Naive B cell (primary cell): ENCODE data around the gene SCNN1A. TPM values are rescaled to one million over a fixed set of nuclear protein-coding genes. Genes with fewer than 3 reads are reported as not detected.

Experiments
- ATAC-seq, 2 donors: fragments of 150-1000 bp; cut with Tn5 transposase; 2 replicates each; pipeline ENCODE4 v1.10.0; 2021; ENCODE audit warnings: low read depth in 2 of 2, mild to moderate bottlenecking in 2 of 2, moderate library complexity in 2 of 2
- DNase-seq: peaks from one replicate; pipeline ENCODE4 v3.0.0; 2022
- H3K27ac Mint-ChIP-seq, 6 donors: one replicate each; pipeline ENCODE4 v1.8.0; 2020 to 2022; ENCODE audit warnings: mild to moderate bottlenecking in 6 of 6, mixed read lengths in 6 of 6, moderate library complexity in 5 of 6, inconsistent platforms in 2 of 6
- H3K27me3 Mint-ChIP-seq, 3 donors: one replicate each; pipeline ENCODE4 v1.8.0; 2021 to 2022; ENCODE audit warnings: mixed read lengths in 3 of 3, mild to moderate bottlenecking in 1 of 3
- H3K36me3 Mint-ChIP-seq, 2 donors: one replicate each; pipeline ENCODE4 v1.8.0; 2020 to 2022; ENCODE audit warnings: mixed read lengths in 2 of 2, inconsistent platforms in 1 of 2, mild to moderate bottlenecking in 1 of 2
- H3K4me1 Mint-ChIP-seq, 3 donors: one replicate each; pipeline ENCODE4 v1.8.0; 2020 to 2022; ENCODE audit warnings: mixed read lengths in 3 of 3, inconsistent platforms in 1 of 3, mild to moderate bottlenecking in 1 of 3, moderate library complexity in 1 of 3
- H3K4me3 Mint-ChIP-seq, 8 donors: one replicate each; pipeline ENCODE4 v1.8.0; 2020 to 2022; ENCODE audit warnings: mild to moderate bottlenecking in 8 of 8, mixed read lengths in 8 of 8, moderate library complexity in 8 of 8, inconsistent platforms in 2 of 8
- H3K9me3 Mint-ChIP-seq, 7 donors: one replicate each; pipeline ENCODE4 v1.8.0; 2020 to 2022; ENCODE audit warnings: mixed read lengths in 7 of 7, mild to moderate bottlenecking in 5 of 7, inconsistent platforms in 2 of 7, moderate library complexity in 1 of 7
- polyA plus RNA-seq, 6 donors: library from polyadenylated mRNA; unstranded; fragments of 300-500 nt; fragmentation: Illumina TruSeq; gene quantifications; one replicate each; pipeline ENCODE4 v1.2.3, GENCODE V29; 2021; ENCODE audit warnings: low read depth in 6 of 6

SCNN1A gene
- polyA plus RNA-seq, 6 donors from 2014 or later = not detected

- H3K9me3 Mint-ChIP-seq = no peaks in the 10 kb centered on the region
- H3K36me3 Mint-ChIP-seq = no peaks in the 10 kb centered on the region
- H3K4me3 Mint-ChIP-seq = no peak overlapping the region
- peaks cover 0 to 15% (median 7%) of the 10 kb centered on the region in 3 donors for H3K4me1 Mint-ChIP-seq
- peaks cover 53 to 87% (median 71%) of the 10 kb centered on the region in 3 donors for H3K27me3 Mint-ChIP-seq
- H3K27ac Mint-ChIP-seq = no peak overlapping the region
- DNase-seq (no peak), ATAC-seq (no peak)
Observed at GRCh38 chr12:6380141-6381121, 5.1 kb upstream of the SCNN1A start.

DNA sequence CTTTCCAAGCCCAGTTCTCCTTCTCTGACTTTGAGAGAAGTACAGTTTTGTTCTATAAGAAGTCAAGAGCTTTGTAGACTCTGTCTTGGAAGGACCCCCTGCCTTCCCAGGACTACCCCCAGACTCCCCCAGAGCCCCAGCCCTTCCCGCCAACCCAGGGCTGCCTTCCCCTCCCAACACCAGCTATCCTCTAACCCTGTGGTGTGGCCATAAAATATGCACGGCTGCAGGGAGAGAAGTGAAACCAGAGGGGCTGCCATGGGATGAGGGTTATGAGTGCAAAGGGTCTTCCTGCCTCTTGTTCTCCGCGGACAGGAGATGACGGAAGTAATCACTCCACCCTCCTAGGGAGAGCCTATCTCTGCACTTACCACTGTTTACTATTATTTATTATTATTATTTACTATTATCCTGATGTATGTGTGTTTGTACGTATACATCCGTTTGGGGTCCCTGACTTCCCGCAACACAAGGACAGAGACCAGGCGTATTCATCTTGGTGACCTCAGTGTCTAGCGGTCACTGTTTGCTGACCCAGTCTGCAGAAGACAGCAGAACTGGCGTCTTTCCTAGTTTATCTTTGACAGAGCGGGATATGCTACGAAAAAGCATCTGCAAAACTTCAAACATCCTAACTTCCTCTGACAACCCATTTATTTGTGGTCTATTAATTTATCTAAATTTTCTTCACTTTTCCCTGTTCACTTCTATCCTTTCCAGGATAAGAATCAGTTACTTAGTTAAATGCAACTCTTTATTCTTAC is 3.5 kb upstream of the SCNN1A start:
- Mint-ChIP-seq H3K27ac (peak overlapping the region in 1 of 6 donors; percentile 38), H3K4me3 (no peak overlapping the region), H3K36me3 (no peaks in the 10 kb centered on the region), H3K27me3 (peaks cover 54 to 88% (median 73%) of the 10 kb centered on the region in 3 donors), H3K4me1 (peaks cover 0 to 15% (median 7%) of the 10 kb centered on the region in 3 donors), H3K9me3 (no peaks in the 10 kb centered on the region)
- ATAC-seq = no peak
- DNase-seq = no peak

DNA sequence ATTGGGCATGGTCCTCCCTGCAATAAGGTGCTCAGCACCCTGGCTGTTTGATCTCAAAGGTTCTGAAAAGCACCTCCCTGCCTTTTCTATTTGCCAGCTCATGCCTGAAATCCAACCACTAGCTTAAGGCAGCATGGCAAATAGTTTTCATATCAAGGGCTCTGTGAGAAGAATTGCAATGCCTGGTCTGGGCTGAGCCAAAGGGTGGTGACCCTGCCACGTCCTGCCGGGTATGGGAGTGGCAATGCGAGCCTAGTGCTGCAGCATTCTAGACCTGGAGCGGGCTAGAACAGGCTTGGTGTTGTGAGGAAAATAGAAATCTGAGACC is 2.3 kb upstream of the SCNN1A start:
- DNase-seq (no peak), ATAC-seq (no peak)
- Mint-ChIP-seq H3K36me3 (no peaks in the 10 kb centered on the region), H3K27me3 (peaks cover 57 to 90% (median 78%) of the 10 kb centered on the region in 3 donors), H3K4me1 (peaks cover 0 to 11% (median 7%) of the 10 kb centered on the region in 3 donors), H3K27ac (no peak overlapping the region), H3K9me3 (no peaks in the 10 kb centered on the region), H3K4me3 (peak overlapping the region in 1 of 8 donors; percentile 22)

GRCh38 chr12:6376870-6377666 is 1.7 kb upstream of the SCNN1A start:
- Mint-ChIP-seq H3K27me3 (peaks cover 54 to 90% (median 78%) of the 10 kb centered on the region in 3 donors), H3K4me3 (peak overlapping the region in 1 of 8 donors; percentile 10), H3K27ac (no peak overlapping the region), H3K9me3 (no peaks in the 10 kb centered on the region), H3K36me3 (no peaks in the 10 kb centered on the region), H3K4me1 (peaks cover 0 to 11% (median 7%) of the 10 kb centered on the region in 3 donors)
- ATAC-seq (no peak), DNase-seq (no peak)

- ATAC-seq = no peak
- DNase-seq = no peak
- H3K4me3 Mint-ChIP-seq = no peak overlapping the region
- H3K27ac Mint-ChIP-seq = no peak overlapping the region
- no peaks in the 10 kb centered on the region for H3K36me3 Mint-ChIP-seq
- peaks cover 0 to 12% (median 7%) of the 10 kb centered on the region in 3 donors for H3K4me1 Mint-ChIP-seq
- peaks cover 46 to 85% (median 74%) of the 10 kb centered on the region in 3 donors for H3K27me3 Mint-ChIP-seq
- peaks cover 0 to under 1% (median 0%) of the 10 kb centered on the region in 7 donors for H3K9me3 Mint-ChIP-seq
Observed at GRCh38 chr12:6376079-6376869, 911 bp upstream of the SCNN1A start.

DNA sequence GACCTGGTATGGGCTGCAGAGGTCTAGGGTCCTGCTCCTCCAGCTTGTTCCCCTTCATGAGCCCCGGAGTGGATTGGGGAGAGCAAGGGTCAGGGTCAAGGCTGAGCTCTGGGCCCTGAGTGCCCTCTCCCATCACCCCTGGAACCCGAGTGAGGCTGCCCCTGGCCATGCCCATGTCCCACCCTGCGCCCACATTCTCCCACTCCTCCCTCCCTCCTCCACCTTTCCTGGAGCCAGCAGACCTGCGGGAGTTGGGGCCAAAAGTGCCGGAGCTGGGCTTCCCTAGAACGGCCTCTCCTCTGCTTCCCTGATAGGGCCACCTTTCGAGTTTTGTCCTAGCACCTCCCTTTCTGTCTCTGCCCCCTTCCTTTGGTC is 590 bp downstream of the SCNN1A start:
- H3K27ac Mint-ChIP-seq = no peak overlapping the region
- H3K9me3 Mint-ChIP-seq = peaks cover 0 to 3% (median 0%) of the 10 kb centered on the region in 7 donors
- H3K4me3 Mint-ChIP-seq = no peak overlapping the region
- peaks cover 0 to 16% (median 7%) of the 10 kb centered on the region in 3 donors for H3K4me1 Mint-ChIP-seq
- DNase-seq (no peak), ATAC-seq (no peak)
- H3K36me3 Mint-ChIP-seq = peaks cover 0 to 5% of the 10 kb centered on the region in 2 donors
- peaks cover 35 to 85% (median 71%) of the 10 kb centered on the region in 3 donors for H3K27me3 Mint-ChIP-seq

- DNase-seq (no peak), ATAC-seq (no peak)
- peaks cover 0 to 14% (median 7%) of the 10 kb centered on the region in 3 donors for H3K4me1 Mint-ChIP-seq
- peaks cover 0 to 3% (median 0%) of the 10 kb centered on the region in 7 donors for H3K9me3 Mint-ChIP-seq
- H3K36me3 Mint-ChIP-seq = peaks cover 0 to 5% of the 10 kb centered on the region in 2 donors
- H3K27me3 Mint-ChIP-seq = peaks cover 35 to 80% (median 65%) of the 10 kb centered on the region in 3 donors
- no peak overlapping the region for H3K4me3 Mint-ChIP-seq
- H3K27ac Mint-ChIP-seq = no peak overlapping the region
Observed at GRCh38 chr12:6374028-6374785, 1.2 kb downstream of the SCNN1A start.

DNA sequence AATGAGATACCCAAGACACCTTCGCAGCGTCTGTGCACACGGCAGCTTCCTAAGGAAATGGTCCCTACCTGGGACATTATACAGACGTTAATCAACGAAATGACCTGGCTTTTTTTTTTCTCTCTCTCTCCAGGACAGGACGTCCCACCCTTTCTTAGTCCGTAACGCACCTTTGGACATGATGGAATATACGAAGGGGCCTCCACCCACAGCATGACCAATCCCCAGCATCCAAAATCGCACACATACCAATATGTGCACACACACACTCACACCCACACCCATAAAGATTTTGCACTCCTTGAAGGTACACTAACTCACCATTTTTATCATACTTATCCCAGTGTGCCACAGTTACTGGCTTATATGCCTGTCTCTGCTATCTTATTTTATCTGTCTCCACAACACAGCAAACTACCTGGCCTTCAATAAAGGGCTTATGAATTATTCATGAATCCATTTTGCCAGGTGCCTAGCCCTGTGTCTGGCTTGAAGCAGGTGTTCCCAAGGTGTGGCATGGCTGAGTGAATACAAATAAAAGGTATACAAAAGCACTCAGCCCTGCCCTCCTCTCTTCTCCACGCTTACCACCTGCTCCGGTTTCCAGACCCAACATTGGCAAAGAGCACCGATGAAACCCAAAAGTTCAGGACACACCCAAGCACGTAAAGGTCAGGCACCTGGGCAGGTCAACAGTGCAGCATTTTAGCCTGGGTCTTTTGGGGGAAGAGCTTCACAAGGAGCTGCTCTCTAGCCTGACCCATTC is 2.2 kb downstream of the SCNN1A start:
- no peak for DNase-seq
- peaks cover 0 to 12% (median 7%) of the 10 kb centered on the region in 3 donors for H3K4me1 Mint-ChIP-seq

DNA sequence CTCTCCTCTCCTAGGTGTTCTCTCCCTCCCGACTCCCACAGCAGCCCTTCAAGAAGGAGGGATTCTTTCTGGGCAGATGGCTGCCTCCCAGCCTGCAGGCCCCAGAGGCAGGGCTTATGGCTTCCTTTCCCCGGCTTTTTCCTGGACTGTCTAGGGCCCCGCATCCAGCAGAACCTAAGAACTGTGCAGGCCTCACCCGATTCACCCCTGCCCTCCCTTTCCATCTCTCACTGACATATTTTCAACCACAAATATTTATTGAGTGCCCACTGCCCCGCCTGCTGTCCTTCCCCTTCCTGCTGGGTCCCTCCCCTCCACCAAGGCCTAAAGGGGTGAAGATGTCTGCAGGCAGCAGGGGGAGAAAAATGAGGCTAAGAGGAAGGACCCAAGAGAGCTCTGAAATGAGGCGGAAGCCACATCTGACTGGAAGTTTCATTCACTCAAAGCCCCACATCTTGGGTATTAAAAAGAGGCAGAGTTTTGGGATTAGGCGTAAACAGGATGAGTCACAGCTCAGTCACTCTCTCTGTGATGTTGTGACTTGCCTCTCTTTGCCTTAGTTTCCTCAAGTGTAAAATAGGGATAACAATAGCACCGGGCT is 2.9 kb downstream of the SCNN1A start:
- no peak for DNase-seq
- Mint-ChIP-seq H3K27ac (peak overlapping the region in 1 of 6 donors; percentile 17), H3K4me3 (no peak overlapping the region), H3K4me1 (peaks cover 6 to 12% (median 9%) of the 10 kb centered on the region in 3 donors), H3K27me3 (peaks cover 27 to 66% (median 62%) of the 10 kb centered on the region in 3 donors), H3K36me3 (peaks cover 0 to 5% of the 10 kb centered on the region in 2 donors), H3K9me3 (peaks cover 0 to 5% (median 0%) of the 10 kb centered on the region in 7 donors)
- ATAC-seq = no peak

More for the DNA sequence above, 2.2 kb downstream of the SCNN1A start:
- H3K27ac Mint-ChIP-seq = no peak overlapping the region
- peaks cover 0 to 3% (median 0%) of the 10 kb centered on the region in 7 donors for H3K9me3 Mint-ChIP-seq
- peaks cover 0 to 5% of the 10 kb centered on the region in 2 donors for H3K36me3 Mint-ChIP-seq
- H3K27me3 Mint-ChIP-seq = peaks cover 28 to 70% (median 62%) of the 10 kb centered on the region in 3 donors
- no peak overlapping the region for H3K4me3 Mint-ChIP-seq
- ATAC-seq = no peak

- ATAC-seq (no peak), DNase-seq (no peak)
- peak overlapping the region in 1 of 8 donors; percentile 66 for H3K4me3 Mint-ChIP-seq
- H3K27ac Mint-ChIP-seq = no peak overlapping the region
- peaks cover 17 to 56% (median 55%) of the 10 kb centered on the region in 3 donors for H3K27me3 Mint-ChIP-seq
- H3K9me3 Mint-ChIP-seq = peaks cover 0 to 6% (median 0%) of the 10 kb centered on the region in 7 donors
- H3K4me1 Mint-ChIP-seq = peaks cover 7 to 13% (median 8%) of the 10 kb centered on the region in 3 donors
- H3K36me3 Mint-ChIP-seq = peaks cover 0 to 5% of the 10 kb centered on the region in 2 donors
Observed at GRCh38 chr12:6370994-6371754, 4.2 kb downstream of the SCNN1A start.
